EH (cell line): ENCODE results near the gene CCL2.

Source experiments
- DNase-seq: peaks from one replicate; pipeline ENCODE4 v3.0.0-alpha.2; 2015; ENCODE audit warnings: low read depth

The CCL2 gene

DNA sequence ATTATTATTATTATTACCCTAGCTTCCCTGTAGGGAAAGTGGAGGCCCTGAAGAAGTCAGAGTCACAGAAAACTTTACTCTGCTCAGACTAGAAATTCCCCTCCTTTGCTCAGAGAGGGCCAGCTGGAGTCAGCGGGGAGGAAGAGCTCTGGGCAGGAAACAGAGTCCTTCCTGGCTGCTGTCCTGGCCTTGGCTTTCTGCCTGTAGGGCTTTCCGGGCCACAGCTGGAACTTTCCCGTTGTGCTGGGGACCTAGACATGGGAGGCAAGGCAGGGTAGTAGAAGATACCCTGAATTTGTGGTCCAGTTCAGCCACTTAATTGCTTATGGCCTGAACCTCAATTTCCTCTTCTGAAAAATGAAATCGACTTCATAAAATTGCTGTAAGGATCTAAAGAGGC lies 14.0 kb upstream of the CCL2 start:
- peak; percentile 62 for DNase-seq

DNA sequence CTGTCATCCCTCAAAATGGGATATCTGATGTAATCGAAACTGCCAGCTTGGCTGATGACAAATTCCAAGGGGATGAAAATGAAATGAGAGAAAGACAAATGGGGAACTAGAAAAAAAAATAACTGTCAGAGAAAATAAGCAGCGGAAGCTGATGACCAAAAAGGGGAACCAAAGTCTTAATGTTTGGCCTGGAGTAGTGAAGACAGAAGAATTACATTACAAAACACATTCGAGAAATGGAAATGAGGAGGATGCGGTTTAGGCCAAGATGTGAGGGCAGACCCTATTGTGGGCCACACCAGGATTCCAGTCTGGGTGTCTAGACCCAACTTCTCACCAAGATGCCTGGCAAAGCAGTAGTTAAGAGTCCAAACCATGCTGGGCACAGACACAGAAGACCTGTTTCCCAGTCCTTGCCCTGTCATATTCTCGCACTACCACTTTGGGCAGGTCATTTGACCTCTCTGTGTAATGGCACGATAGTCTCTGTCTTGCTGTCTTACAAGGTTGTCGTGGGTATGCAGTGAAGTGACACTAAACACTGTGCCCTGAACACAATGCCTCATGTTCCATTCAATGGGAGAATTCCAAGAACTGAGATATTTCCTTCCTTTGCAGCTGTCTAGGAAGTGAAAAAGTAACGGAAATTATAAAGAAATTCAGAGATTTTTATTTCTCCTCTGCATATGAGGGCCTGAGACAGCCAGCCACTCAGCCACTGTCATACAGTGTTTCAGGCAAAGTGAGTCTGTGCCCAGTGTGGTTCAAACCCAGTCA lies 12.3 kb upstream of the CCL2 start:
- DNase-seq, result no peak

DNA sequence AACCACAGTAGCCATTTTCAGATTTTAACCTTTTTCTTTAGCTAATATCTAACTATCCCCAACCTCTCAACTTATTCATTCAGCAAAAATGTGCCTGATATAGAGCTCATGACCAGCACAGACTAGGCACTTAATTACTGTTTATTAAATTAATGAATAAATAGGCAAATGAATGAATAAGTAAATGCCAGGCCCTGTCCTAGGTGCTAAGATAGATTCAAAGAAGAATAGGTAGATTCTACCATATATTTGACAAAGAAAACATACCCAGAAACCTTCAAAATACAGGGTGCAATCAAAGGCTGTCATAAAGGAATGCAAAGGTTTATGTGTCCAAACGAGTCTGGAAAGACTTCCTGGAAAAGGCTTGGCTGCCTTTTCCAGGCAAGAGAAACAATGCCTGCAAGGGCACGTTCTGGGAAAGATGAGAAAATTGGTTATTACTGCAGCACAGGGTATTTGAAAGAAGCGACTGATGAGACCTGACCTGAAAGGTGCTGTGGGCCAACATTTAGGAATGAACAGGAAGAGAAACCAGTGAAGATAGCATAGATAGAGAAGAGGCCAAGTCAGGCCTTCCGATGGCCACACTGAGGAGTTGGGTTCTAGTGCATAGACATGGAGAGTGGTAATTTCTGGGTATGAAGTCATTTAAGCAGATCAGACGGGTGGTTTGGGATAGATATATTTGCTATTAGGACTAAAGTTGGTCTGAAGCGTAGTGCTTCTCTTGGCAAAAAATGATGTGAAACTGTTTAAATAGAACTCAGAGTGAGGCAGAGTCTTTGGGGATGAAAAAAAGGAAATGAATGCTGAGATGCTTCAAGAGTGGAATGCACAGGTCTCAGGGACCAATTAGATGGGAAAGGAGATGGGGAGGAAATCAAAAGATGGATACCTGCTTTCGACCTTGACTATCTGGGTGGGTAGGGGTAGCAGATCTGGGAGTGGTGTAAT lies 11.4 kb upstream of the CCL2 start:
- no peak for DNase-seq

DNA sequence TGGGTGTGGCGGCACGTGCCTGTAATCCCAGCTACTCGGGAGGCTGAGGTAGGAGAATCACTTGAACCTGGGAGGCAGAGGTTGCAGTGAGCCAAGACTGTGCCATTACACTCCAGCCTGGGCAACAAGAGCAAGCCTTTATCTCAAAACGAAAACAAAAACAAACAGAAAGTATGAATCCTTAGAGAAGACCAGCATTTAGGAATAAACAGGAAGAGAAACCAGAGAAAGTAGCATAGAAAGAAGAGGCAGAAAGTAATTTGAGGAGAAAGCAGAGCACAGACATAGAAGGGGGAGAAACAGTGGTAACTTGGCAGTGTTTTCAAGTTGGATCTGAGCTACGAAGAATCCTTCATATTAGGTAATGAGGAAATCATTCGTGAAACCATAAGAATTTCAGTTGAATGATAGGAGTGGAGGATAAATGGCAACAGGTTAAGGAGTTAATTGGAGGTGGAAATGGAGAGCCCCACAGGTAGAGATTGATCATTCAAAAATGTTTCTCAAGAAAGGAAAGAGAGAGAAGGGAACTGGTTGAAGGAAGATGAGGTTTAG lies 9.7 kb upstream of the CCL2 start:
- no peak for DNase-seq

DNA sequence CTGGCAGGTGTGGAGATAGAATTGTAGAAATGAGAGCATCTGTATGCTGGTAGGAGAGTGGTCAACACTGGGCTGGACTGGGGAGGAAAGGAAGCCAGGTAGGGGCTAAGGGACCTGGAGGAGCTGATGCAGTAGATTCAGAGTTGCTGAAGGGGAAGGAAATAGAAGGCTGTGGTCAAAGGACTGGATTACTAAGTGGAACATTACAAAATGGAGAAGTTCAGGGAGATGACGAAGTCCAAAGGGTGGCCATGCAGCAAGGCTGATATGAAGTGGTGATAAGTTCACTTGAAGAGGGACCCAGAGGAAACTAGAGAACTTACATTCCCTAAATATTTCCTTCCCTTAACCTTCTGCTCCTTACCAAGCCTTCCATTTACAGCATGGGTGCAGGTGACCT lies 8.6 kb upstream of the CCL2 start:
- DNase-seq, result no peak

DNA sequence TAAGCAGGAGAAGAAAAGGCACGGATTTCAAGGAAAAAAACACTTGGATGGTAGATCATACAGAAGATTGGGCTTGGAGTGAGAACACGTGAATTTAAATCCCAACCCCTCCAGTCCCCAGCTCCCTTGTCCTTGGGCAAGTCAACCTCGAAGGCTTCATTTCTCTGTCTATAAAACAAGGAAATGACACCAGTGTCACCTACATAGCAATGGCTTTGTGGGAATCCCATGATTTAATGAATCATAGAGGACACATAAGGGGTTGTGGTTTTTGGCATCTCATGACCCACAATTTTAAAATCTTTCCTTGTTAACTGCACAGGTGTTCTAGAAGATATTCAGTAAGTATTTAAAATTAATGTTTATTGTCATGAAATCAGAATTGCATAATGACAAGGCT lies 8.2 kb upstream of the CCL2 start:
- no peak for DNase-seq

DNA sequence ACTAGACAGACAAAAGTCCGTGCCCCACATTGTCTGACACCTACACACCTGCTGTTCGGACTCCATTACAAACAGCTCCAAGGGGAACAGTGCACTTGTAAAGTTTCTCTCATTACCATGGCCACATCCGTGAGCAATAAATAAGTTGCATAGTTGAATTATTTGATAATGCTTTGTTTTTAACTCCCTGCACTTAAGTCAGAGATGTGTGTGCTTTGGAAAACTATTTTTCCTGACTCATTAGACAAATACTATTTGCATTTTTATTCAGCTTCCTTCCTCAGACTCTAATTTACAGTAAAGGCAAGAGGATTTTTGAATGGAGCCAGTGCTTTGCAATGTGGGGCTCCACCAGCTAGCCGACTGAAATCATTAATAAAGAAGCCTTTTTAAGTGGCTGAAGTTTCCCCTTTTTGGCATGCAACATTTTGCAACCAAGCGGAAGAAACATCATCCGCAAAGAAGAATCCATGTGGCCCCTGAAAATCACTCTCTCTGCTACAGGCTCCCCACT lies 6.5 kb upstream of the CCL2 start:
- DNase-seq, result peak; percentile 94

DNA sequence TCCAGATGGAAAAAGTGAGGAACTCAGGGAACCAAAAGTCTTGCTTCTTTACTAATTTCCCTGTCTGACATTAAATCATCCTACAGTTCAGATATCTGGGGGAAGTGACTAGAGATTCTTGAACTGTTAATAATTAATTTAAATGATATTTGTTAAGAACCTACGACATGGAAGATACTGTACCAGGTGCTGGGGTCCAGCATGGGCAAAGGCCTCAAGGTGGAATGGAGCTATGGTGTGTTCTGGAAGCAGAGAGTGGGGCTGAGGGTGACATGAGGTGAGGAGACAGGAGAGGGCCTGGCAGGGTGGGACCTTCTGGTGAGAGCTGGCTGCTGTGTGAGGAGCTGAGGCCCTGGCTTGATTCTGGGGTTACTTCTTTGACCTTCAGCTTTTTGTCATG lies 6.0 kb upstream of the CCL2 start:
- DNase-seq, result no peak

DNA sequence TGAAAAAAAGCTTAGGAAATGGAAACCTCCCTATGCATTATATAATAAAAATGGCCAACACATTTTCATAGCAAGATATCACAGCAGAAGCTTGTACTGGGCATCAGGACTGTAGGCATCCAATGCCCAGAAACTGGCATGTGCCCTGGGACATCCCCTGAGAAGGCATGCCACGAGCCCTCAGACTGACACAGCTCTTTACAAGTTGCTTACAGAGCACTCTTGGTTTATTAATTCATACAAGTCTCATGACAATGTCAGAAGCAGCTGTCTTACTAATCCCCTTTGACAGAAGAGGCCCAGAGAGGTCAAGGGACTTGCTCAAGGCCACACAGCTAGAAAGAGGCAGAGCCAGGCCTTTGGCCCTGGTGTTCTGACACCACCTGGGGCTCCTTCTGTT lies 5.6 kb upstream of the CCL2 start:
- DNase-seq, result no peak

DNA sequence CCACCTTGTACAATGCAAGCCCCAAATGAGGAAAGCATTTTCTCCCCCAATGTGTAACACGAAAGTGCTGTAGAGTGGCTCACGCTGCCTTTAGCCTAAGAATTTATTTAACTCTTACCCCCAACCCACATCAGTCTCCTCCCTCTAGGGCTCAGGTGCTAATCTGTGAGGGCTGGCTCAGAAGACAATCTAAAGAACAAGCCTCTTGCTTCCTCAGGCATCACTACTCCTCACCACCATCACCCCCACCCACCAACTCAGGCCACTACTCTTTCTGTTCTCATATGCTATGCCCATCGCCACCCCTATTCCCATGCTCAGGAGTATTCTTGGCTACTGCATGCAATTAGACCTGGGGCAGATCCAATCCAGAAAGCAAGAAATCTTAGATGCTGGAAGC lies 3.9 kb upstream of the CCL2 start:
- no peak for DNase-seq

DNA sequence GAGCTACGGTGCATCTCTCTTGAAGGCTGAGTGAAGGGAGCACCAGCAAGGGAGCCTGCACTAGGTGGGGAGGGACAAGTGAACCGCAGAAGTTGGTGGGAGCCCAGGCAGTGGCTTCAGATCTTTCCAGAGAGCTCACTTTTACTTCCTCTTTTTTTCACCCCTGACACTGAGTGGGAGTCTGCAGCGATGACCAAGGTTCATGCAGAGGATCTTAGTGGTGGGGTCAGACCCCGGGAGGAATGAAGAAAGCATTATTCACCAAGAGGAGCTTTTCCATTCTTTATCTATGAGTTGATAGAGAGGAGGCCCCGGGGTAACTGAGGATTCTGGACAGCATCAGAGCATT lies 3.0 kb upstream of the CCL2 start:
- no peak for DNase-seq

DNA sequence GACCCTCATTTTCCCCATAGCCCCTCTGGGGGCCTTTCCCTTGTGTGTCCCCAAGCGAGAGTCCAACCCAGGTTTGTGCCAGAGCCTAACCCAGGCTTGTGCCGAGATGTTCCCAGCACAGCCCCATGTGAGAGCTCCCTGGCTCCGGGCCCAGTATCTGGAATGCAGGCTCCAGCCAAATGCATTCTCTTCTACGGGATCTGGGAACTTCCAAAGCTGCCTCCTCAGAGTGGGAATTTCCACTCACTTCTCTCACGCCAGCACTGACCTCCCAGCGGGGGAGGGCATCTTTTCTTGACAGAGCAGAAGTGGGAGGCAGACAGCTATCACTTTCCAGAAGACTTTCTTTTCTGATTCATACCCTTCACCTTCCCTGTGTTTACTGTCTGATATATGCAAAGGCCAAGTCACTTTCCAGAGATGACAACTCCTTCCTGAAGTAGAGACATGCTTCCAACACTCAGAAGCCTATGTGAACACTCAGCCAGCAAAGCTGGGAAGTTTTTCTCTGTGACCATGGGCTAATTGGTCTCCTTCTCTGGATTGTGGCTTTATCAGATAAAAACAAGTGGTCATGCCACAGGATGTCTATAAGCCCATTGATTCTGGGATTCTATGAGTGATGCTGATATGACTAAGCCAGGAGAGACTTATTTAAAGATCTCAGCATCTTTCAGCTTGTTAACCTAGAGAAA lies 2.5 kb upstream of the CCL2 start:
- DNase-seq, result peak; percentile 99

DNA sequence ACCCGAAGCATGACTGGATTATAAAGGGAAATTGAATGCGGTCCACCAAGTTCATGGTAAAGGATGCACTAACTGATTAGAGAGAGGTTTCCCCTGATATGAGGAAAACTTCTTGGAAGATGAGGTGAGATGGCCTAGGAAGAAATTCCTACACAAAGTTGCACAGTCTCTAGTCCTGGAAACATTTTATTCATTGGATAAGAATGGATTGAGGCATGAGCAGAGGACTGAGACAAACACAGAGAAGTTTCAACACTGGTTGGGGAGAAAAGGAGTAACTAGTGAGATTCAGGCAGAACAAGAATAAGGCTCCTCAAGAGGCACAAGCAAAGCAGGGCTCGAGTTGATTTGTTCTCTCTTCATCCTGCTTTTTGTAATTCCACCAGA lies 2.0 kb upstream of the CCL2 start:
- DNase-seq, result no peak

DNA sequence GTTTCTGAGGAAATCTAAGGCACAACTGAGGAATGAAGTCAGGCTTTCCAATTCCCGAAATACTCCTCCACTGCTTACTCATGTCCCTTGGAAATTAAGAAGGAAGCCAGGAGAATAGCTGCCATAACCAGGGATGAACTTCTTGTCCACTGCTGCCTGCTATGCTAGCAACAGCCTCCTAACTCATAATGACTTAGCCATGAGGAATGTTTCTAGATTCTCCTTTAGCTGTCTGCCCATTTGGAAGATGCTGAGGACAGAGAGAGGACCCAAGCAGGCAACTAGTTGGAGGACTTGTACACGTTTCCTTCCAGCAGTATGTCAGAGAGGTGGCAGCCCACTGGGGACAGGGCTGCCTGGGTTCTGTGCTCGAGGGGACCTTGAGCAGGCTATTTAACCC lies 939 bp upstream of the CCL2 start:
- DNase-seq, result peak; percentile 98

DNA sequence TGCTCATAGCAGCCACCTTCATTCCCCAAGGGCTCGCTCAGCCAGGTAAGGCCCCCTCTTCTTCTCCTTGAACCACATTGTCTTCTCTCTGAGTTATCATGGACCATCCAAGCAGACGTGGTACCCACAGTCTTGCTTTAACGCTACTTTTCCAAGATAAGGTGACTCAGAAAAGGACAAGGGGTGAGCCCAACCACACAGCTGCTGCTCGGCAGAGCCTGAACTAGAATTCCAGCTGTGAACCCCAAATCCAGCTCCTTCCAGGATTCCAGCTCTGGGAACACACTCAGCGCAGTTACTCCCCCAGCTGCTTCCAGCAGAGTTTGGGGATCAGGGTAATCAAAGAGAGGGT lies 272 bp downstream of the CCL2 start:
- DNase-seq, result no peak

DNA sequence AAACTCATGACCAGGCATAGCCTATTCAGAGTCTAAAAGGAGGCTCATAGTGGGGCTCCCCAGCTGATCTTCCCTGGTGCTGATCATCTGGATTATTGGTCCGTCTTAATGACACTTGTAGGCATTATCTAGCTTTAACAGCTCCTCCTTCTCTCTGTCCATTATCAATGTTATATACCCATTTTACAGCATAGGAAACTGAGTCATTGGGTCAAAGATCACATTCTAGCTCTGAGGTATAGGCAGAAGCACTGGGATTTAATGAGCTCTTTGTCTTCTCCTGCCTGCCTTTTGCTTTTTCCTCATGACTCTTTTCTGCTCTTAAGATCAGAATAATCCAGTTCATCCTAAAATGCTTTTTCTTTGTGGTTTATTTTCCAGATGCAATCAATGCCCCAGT lies 756 bp downstream of the CCL2 start:
- no peak for DNase-seq

DNA sequence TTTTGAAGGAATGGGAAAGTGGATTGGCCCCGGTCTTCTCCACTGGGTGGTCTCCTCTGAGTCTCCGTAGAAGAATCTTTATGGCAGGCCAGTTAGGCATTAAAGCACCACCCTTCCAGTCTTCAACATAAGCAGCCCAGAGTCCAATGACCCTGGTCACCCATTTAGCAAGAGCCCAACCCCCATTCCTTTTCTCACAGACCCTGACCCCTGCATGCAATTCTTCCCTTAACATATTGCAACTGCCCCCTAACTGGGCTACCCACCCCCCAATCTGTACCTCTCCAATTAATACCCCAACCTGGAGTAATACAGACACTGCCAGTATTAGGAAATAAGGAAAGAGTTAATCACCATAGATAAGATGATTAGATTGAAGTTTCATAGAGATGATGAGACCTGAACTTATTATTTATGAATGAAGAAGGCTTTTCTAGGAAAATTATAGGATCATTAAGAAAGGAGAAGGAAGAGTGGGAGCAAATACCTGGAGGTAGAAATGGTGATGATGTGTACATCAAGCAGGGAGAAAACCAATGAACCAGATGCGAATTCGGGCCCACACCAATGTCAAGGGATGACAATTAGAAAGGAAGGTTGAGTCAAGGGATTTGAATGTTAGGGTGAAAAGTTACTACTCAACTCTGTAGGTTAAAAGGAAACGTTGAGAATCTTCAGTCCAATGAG lies 2.4 kb downstream of the CCL2 start:
- no peak for DNase-seq

DNA sequence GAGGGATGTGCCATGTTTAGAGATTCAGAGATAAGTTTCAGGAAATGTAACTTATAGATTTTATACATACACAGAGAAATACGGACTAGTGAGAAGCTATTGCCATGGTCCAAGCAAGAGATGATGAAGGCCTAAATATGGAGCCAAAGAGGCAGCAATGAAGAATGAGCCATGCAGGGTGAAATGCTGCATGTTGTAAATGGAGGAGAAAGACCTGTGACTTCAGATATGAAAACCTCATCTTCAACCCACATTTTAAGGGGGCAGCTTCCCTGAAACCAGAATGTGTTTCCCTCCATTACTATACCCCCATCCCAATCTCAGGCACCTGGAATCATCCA lies 2.9 kb downstream of the CCL2 start:
- no peak for DNase-seq

DNA sequence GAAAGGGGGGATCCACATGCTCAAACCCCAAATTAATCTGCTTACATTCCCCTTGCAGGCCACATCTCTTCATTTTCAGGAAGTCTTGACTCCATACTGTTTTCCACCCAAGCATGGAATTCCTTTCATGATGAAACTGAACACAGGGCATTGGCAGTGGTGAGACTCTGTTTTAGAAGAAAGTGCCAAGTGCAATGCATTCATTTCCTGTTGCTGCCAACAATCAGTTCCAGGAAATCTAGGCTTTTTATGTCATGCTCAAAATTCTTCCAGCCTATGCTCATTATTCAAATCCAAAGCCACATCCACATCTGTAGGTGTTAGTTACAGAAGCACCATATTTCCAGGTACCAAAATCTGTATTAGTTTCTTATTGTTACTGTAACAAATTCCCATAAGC lies 4.1 kb downstream of the CCL2 start:
- peak; percentile 74 for DNase-seq

DNA sequence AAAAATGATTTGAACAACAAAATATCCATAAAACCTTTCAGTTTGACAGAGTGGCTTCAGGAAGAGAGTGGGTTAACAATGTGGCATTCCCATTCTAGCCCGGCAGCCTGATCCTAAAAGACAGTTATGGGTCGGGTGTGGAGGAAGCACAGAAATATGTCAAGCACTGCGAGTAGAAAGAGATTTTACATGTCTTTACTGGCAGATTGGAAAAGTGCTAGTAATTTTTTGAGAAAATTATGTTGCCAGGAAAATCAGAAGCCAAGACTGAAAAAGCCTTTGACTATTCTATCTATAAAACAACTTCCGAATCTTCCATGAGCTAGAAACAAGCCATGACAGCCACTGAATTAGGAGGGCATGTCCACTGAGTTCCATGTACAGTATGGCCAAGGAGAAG lies 5.8 kb downstream of the CCL2 start:
- DNase-seq, result no peak

DNA sequence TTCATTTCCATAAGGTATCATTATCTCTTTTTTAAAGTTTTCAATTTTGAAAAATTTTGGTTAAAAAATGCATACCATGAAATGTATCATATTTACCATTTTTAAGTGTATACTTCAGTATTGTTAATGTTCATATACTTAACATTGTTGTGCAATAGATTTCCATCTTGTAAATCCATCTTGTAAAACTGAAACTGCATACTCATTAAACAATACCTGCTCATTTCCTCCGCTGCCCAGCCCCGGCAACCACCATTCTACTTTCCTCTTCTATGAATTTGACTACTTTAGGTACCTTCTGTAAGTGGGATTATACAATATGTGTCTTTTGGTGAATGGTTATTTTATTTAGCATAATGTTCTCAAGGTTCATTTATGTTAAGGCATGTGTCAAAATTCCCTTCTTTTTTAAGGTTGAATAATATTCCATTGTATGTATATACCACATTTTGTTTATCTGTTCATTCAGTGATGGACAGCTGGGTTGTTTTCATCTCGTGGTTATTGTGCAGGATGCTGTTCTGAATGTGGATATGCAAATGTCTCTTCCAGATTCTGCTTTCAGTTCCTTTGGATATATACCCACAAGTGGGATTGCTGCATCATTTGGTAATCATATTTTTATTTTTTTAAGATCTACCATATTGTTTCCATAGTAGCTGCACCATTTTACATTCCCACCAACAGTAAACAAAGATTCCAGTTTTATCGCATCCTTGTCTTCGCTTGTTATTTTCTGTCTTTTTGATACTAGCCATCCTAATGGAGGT lies 6.7 kb downstream of the CCL2 start:
- no peak for DNase-seq
